H9 (cell line): ENCODE data around the gene PRDM11. TPM values are rescaled to one million over a fixed set of nuclear protein-coding genes. Genes with fewer than 3 reads are reported as not detected.

Experiments
- DNase-seq: peaks from one replicate; pipeline ENCODE4 v3.0.0-alpha.2; 2017
- H2AFZ ChIP-seq: one replicate; pipeline ENCODE4 v1.6.1; 2013; ENCODE audit warnings: mild to moderate bottlenecking, low read length, control low read depth, moderate library complexity
- H2AK5ac ChIP-seq: 2 replicates; pipeline ENCODE4 v1.6.1; 2013; ENCODE audit warnings: low read length, control low read depth, mixed read lengths; ENCODE audit not compliant: insufficient read length
- H2BK120ac ChIP-seq: one replicate; pipeline ENCODE4 v1.6.1; 2013; ENCODE audit warnings: low read depth, mild to moderate bottlenecking, low read length, control low read depth, inconsistent platforms; ENCODE audit not compliant: poor library complexity, severe bottlenecking
- H2BK12ac ChIP-seq: 2 replicates; pipeline ENCODE4 v1.6.1; 2013; ENCODE audit warnings: low read length, control low read depth, mixed read lengths, low read depth; ENCODE audit not compliant: insufficient read length
- H2BK15ac ChIP-seq: 2 replicates; pipeline ENCODE4 v1.6.1; 2013; ENCODE audit warnings: low read depth, low read length, control low read depth
- H2BK20ac ChIP-seq: one replicate; pipeline ENCODE4 v1.6.1; 2013; ENCODE audit warnings: low read depth, mild to moderate bottlenecking, low read length, control low read depth, inconsistent platforms; ENCODE audit not compliant: poor library complexity, severe bottlenecking
- H2BK5ac ChIP-seq: 2 replicates; pipeline ENCODE4 v1.6.1; 2013; ENCODE audit warnings: low read length, control low read depth, mixed read lengths; ENCODE audit not compliant: insufficient read length
- H3K14ac ChIP-seq: 2 replicates; pipeline ENCODE4 v1.6.1; 2013; ENCODE audit warnings: low read length, control low read depth; ENCODE audit not compliant: insufficient read depth
- H3K18ac ChIP-seq: 2 replicates; pipeline ENCODE4 v1.6.1; 2013; ENCODE audit warnings: low read depth, mild to moderate bottlenecking, mixed read lengths, low read length, control low read depth; ENCODE audit not compliant: insufficient read length
- H3K23ac ChIP-seq: 2 replicates; pipeline ENCODE4 v1.6.1; 2013; ENCODE audit warnings: low read length, control low read depth, mixed read lengths, low read depth; ENCODE audit not compliant: insufficient read length
- H3K23me2 ChIP-seq: 2 replicates; pipeline ENCODE4 v1.6.1; 2013; ENCODE audit warnings: low read depth, mild to moderate bottlenecking, mixed read lengths, low read length, control low read depth; ENCODE audit not compliant: insufficient read length, poor library complexity, severe bottlenecking
- H3K27ac ChIP-seq: 2 replicates; pipeline ENCODE4 v1.5.1; 2013; ENCODE audit warnings: low read length, control low read depth, mixed read lengths, low read depth; ENCODE audit not compliant: insufficient read length
- H3K27me3 ChIP-seq: 2 replicates; pipeline ENCODE4 v1.6.1; 2013; ENCODE audit warnings: low read length, control low read depth, inconsistent platforms; ENCODE audit not compliant: insufficient read depth
- H3K4ac ChIP-seq: 2 replicates; pipeline ENCODE4 v1.6.1; 2013; ENCODE audit warnings: low read depth, mild to moderate bottlenecking, control low read depth, inconsistent platforms, low read length, moderate library complexity
- H3K4me1 ChIP-seq: 2 replicates; pipeline ENCODE4 v1.6.1; 2013; ENCODE audit warnings: low read length, control low read depth, inconsistent platforms; ENCODE audit not compliant: insufficient read depth
- H3K4me2 ChIP-seq: 2 replicates; pipeline ENCODE4 v1.6.1; 2013; ENCODE audit warnings: low read length, control low read depth, mixed read lengths; ENCODE audit not compliant: insufficient read length, insufficient read depth
- H3K56ac ChIP-seq: 2 replicates; pipeline ENCODE4 v1.6.1; 2013; ENCODE audit warnings: low read depth, mild to moderate bottlenecking, mixed read lengths, low read length, control low read depth; ENCODE audit not compliant: insufficient read length
- H3K79me1 ChIP-seq: 2 replicates; pipeline ENCODE4 v1.6.1; 2013; ENCODE audit warnings: low read depth, mild to moderate bottlenecking, moderate library complexity, low read length, control low read depth, inconsistent platforms; ENCODE audit not compliant: insufficient read depth, poor library complexity, severe bottlenecking
- H3K79me2 ChIP-seq: 2 replicates; pipeline ENCODE4 v1.6.1; 2013; ENCODE audit warnings: low read length, control low read depth, inconsistent platforms; ENCODE audit not compliant: insufficient read depth
- H3K9ac ChIP-seq: 2 replicates; pipeline ENCODE4 v1.6.1; 2013; ENCODE audit warnings: low read length, control low read depth, mixed read lengths; ENCODE audit not compliant: insufficient read length; ENCODE audit errors: extremely low read depth
- H3K9me3 ChIP-seq: one replicate; pipeline ENCODE4 v1.6.1; 2013; ENCODE audit warnings: low read depth, low read length, inconsistent platforms; ENCODE audit not compliant: control insufficient read depth
- H3T11ph ChIP-seq: one replicate; pipeline ENCODE4 v1.6.1; 2013; ENCODE audit warnings: mild to moderate bottlenecking, low read length, control low read depth, inconsistent platforms
- H4K20me1 ChIP-seq: one replicate; pipeline ENCODE4 v1.6.1; 2013; ENCODE audit not compliant: control insufficient read depth, insufficient read length, insufficient read depth
- H4K5ac ChIP-seq: 2 replicates; pipeline ENCODE4 v1.6.1; 2013; ENCODE audit warnings: low read depth, mild to moderate bottlenecking, mixed read lengths, low read length, control low read depth; ENCODE audit not compliant: insufficient read length
- H4K8ac ChIP-seq: replicated peaks from 2 replicates; pipeline ENCODE4 v1.6.1; 2013; ENCODE audit warnings: low read length, control low read depth, mixed read lengths, low read depth; ENCODE audit not compliant: insufficient read length
- H4K91ac ChIP-seq: 2 replicates; pipeline ENCODE4 v1.6.1; 2013; ENCODE audit warnings: low read depth, mild to moderate bottlenecking, moderate library complexity, mixed read lengths, low read length, control low read depth; ENCODE audit not compliant: insufficient read length
- H3K27ac Mint-ChIP-seq, 3 experiments: 2 replicates in 2 of 3; 3 replicates in 1 of 3; pipeline ENCODE4 v1.8.0; 2020 to 2021; ENCODE audit warnings: mixed read lengths in 3 of 3, mild to moderate bottlenecking in 1 of 3, moderate library complexity in 1 of 3
- H3K27me3 Mint-ChIP-seq: 2 replicates; pipeline ENCODE4 v1.8.0; 2021; ENCODE audit warnings: low read depth, mild to moderate bottlenecking, moderate library complexity, mixed read lengths
- H3K36me3 Mint-ChIP-seq, 3 experiments: 2 replicates in 2 of 3; 3 replicates in 1 of 3; pipeline ENCODE4 v1.8.0; 2020 to 2021; ENCODE audit warnings: low read depth in 3 of 3, mixed read lengths in 3 of 3; ENCODE audit not compliant: insufficient read depth in 1 of 3
- H3K4me1 Mint-ChIP-seq, 2 experiments: 2 replicates each; pipeline ENCODE4 v1.8.0; 2020; ENCODE audit warnings: mixed read lengths in 2 of 2
- H3K4me3 Mint-ChIP-seq, 2 experiments: 2 replicates in 1 of 2; 3 replicates in 1 of 2; pipeline ENCODE4 v1.8.0; 2020 to 2021; ENCODE audit warnings: mild to moderate bottlenecking in 2 of 2, mixed read lengths in 2 of 2, moderate library complexity in 1 of 2
- H3K9me3 Mint-ChIP-seq, 2 experiments: 2 replicates in 1 of 2; 3 replicates in 1 of 2; pipeline ENCODE4 v1.8.0; 2020; ENCODE audit warnings: mild to moderate bottlenecking in 2 of 2, mixed read lengths in 2 of 2, moderate library complexity in 1 of 2
- CTCF ChIP-seq: fragments of 200-600 bp; sonication (generic); conservative IDR thresholded peaks from 3 replicates; pipeline ENCODE4 v1.8.0; 2021; ENCODE audit warnings: antibody characterized with exemption, mild to moderate bottlenecking
- WGBS: extraction: QIAGEN DNeasy Blood & Tissue Kit; methylation state at CpG from one replicate; pipeline ENCODE4 v1.1.7; 2013; ENCODE audit warnings: missing lambda C conversion rate, low lambda C conversion rate, mixed read lengths; ENCODE audit not compliant: insufficient read length; ENCODE audit errors: extremely low coverage; 5-methylcytosine and 5-hydroxymethylcytosine counted together
- total RNA-seq: library from RNA; stranded (reverse); gene quantifications from 2 replicates; pipeline ENCODE4 v1.2.1, GENCODE V29; 2021

The PRDM11 gene
- total RNA-seq, 1 experiment from 2014 or later = 11.5 TPM

GRCh38 chr11:45213717-45214116 is 67.3 kb downstream of the PRDM11 start:
- Histone ChIP-seq H4K91ac (no peak overlapping the region), H2AFZ (no peak overlapping the region), H3K4me2 (no peak overlapping the region), H2BK5ac (no peak overlapping the region), H3K9ac (no peak overlapping the region), H3K56ac (no peak overlapping the region), H2BK120ac (no peak overlapping the region), H3K18ac (no peak overlapping the region), H3K9me3 (no peaks in the 10 kb centered on the region), H2BK12ac (no peak overlapping the region), H4K20me1 (no peaks in the 10 kb centered on the region), H3K14ac (no peak overlapping the region), H3K23me2 (no peaks in the 10 kb centered on the region), H4K5ac (no peak overlapping the region), H2AK5ac (no peak overlapping the region), H4K8ac (no peak overlapping the region), H3T11ph (no peak overlapping the region), H3K27ac (no peak overlapping the region), H2BK15ac (no peak overlapping the region), H3K27me3 (no peaks in the 10 kb centered on the region), H3K79me1 (no peaks in the 10 kb centered on the region), H3K4me1 (no peaks in the 10 kb centered on the region), H2BK20ac (no peak overlapping the region), H3K79me2 (no peaks in the 10 kb centered on the region), H3K4ac (no peak overlapping the region), H3K23ac (no peak overlapping the region)
- Mint-ChIP-seq H3K27ac (no peak overlapping the region; a peak in 1 of 7 replicates), H3K4me1 (peaks cover 13 to 22% of the 10 kb centered on the region in 2 experiments), H3K4me3 (no peak overlapping the region; a peak in 1 of 5 replicates), H3K27me3 (no peaks in the 10 kb centered on the region; the same call in none of the 2 replicates), H3K36me3 (peaks cover 0 to 4% (median 0%) of the 10 kb centered on the region in 3 experiments; a peak in 3 of 7 replicates), H3K9me3 (no peaks in the 10 kb centered on the region)
- DNase-seq = no peak
- WGBS = no CpG with 5 or more reads among the region's 1 CpG
- no peak for TF ChIP-seq CTCF
